GM18517 (cell line): ENCODE data around the gene SOX30.

Source experiments
- ATAC-seq: cut with Tn5 transposase; IDR thresholded peaks from one replicate; pipeline ENCODE4 v1.9.1; 2021; ENCODE audit warnings: mild to moderate bottlenecking, moderate library complexity; ENCODE audit not compliant: unreplicated experiment

Gene SOX30

GRCh38 chr5:157665467-157666070 is 13.3 kb upstream of the SOX30 start:
- no peak for ATAC-seq

DNA sequence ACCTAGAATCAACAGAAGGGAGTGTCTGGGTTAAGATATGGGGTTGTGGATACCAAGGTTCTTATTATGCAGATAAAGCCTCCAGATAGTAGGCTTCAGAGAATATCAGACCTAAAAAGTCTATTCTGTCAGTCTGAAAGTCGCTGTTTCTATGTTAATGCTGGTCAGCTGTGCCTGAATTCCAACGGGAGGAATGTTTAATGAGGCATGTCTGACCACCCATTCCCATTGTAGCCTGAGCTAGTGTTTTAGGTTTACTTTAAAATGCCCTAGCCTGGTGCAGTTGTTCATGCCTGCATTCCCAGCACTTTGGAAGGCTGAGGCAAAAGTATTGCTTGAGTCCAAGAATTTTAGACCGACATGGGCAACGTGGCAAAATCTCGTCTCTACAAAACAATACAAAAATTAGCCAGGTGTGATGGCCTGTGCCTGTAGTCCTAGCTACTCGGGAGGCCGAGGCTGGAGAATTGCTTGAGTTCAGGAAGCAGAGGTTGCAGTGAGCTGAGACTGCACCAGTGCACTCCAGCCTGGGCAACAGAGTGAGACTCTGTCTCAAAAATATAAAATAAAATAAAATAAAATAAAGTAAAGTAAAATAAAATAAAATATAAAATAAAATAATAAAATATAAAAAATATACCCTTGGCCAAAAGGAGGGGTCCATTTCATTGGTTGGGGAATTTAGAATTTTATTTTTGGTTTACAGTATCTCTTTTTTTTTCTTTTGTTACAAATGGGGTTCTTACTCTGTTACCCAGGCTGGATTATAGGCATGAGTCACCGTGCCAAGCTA is 7.8 kb upstream of the SOX30 start:
- ATAC-seq, result no peak

DNA sequence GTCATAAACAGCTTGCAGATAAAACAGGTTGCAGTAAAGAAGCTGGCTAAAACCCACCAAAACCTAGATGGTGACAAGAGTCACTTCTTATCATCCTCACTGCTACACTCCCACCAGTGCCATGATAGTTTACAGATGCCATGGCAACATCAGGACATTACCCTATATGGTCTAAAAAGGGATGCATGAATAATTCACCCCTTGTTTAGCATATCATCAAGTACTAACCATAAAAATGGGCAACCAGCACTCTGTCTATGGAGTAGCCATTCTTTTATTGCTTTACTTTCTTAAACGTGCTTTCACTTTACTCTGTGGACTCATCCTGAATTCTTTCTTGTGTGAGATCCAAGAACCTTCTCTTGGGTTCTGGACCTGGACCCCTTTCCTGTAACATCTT is 6.7 kb upstream of the SOX30 start:
- no peak for ATAC-seq

DNA sequence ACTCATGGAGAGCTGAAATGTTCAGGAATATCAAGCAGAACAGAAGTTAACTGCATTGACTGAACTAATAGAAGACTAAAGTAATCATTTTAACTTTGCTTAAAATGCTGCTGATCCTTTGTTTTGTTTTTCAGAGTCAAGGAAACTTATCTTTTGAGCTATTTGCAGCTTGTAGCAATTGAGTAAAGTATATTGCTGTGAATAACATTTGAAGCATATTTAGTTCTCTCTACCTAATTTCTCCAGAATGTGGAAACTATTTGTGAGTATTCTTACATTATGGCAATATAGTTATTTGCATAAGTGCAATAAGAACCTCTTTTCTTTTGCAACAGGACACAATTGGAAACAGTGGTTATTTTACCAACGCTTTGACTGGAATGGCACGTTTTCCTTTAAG is 5.3 kb upstream of the SOX30 start:
- no peak for ATAC-seq

DNA sequence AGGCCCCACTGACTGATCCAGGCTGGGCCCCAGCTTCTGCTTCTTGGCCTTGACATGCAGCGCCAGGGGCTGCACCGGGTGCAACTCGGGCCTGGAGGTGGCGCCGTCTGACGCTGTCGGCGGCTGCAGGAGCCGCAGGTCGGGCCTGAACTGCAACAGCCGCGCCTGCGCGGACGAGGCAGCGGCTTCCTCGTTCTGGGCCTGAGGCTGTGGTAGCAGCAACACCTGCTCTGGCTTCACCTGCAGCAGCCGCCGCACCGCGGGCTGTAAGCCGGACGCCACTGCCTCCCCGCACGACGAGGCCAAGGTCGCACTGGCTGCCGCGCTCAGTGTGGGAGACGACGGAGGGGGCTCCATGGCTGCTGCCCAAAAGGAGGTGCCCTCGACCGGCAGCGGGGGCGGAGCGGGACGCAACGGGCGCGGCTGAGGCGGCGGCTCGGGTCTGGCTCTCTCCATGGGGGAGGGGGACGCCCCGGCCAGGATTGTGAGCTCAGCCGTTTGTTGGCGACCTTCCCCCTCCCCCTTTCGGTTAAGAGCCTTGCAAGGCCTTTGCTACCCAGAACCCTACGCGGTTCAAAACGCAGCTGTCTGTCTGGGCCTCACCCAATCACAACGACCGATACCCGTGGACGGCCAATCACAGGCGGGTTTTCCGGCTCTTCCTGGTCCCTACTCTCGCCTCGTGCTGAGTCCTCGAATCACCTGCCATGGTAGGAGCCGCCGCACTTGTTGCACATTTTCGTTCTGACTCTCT is 438 bp downstream of the SOX30 start:
- ATAC-seq, result no peak

GRCh38 chr5:157650991-157651611 is 1.1 kb downstream of the SOX30 start:
- ATAC-seq, result no peak

GRCh38 chr5:157649101-157649500 is 3.1 kb downstream of the SOX30 start:
- no peak for ATAC-seq

DNA sequence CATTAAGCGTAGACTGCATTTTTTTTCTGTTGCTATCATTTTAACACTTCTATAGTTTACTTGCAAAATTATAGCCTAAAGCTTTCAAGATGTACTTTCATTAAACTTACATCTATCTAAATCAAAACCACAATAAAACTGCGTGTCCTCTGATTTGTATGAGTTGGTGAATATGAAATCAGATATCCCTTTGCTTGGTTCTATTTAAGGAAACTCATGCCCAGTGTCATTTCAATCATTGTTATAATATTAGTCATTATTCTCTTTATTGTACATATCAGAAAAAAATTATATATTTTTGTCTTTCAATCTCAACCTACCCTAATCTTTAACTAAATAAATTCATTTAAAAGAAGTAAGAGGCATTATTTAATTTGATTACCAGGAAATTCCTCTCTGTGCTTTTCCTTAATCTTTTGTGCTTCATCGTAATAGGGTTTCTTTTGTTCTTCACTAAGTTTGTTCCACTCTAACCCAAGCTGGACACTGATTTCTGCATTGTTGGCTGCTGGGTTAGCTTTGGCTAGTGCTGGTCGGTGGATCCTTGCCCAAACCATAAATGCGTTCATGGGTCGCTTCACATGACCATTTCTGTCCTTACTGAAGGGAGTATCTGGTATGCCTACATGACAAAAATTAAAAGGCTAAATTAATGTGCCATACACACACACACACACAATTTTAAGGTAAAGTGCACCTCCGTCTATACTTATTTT is 3.8 kb downstream of the SOX30 start:
- ATAC-seq, result no peak

DNA sequence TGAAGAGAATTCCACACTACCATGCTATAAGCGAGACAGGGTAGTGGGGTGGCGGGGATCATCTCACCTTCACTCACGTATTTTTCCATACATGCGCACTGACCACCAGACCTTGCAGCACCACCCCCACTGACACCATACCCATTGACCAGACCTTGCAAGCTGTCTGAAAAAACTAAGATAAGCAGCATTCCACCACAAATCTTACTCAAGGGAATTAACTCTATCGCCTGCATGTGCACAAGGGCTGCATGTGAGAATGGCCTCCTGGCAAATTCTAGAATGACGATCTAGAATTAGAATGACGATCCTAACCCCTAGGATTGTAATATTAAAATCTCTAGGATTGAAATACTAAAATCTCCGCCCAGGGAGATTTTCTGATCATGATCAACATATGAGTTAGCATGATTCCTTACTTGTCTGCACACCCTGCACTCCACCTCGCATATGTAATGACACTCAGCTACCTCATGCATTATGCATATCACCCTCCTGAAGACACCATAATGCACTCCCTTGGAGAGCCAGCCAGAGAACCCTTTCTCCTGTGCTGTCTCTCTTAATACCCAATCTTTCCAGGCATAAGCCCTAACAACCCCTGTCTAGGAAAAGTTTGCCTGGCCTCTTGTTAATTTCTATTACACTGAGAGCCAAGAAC is 11.7 kb downstream of the SOX30 start:
- ATAC-seq, result no peak

GRCh38 chr5:157630341-157630740 is 21.9 kb downstream of the SOX30 start:
- ATAC-seq, result no peak

- no peak for ATAC-seq
Observed at GRCh38 chr5:157626831-157627230, 25.4 kb downstream of the SOX30 start.

- ATAC-seq, result no peak
Observed at GRCh38 chr5:157624144-157624543, 28.1 kb downstream of the SOX30 start.

DNA sequence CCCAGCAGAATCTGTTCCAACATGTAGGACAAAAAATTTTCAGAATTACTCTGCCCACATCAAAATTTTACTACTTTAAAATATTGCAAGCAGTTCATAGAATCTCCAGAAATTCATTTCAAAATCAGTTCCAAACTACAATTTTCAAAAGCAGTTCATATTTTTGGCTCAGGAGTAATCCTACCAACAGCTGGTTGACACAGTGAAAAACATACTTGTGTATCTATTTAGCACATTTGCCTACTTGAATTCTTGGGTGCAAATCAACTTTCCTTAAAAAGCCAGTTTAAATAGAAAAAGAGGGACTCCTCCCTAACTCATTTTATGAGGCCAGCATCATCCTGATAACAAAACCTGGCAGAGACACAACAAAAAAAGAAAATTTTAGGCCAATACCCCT is 31.5 kb downstream of the SOX30 start:
- ATAC-seq, result no peak

- no peak for ATAC-seq
Observed at GRCh38 chr5:157618191-157618765, 34.0 kb downstream of the SOX30 start.

GRCh38 chr5:157616785-157617184 is 35.5 kb downstream of the SOX30 start:
- ATAC-seq, result no peak

DNA sequence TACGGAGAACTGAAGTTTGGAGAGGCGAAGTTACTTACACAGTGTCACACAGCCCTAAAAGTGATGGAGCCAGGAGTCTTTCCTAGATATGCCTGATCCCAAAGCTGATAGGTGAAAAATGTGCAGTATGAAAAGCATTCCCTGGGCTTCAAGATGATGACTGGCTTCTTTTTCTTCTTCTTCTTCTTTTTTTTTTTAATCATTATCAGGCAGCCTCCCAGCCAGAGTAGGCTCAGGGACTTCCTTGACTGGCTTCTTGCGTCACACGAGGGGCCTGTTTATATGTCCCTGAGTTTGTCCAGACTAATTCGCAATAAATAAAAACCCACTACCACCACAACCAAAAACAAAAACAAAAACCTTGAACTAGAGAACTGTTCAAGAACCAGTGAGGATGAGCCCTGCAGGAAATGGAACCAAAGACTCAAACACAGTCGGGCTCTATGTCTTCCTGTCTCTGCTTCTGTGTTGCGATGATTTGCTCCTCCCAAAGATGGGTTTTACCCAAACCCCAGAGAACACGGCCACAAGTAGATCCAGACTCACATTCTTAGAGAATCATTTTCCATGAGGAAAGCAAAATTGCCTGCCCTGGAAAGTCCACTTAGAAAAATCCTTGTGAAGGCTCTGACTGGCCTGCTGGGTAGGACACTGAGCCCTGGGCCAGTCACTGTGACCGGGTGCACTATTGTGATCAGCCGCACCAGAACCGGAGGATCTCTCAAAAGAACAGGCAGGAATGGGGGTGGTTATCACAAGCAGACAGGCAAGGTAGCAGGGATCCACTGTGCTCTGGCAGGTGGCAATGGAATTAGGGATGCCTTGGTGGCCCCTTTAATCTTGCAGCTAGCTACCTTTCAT is 38.6 kb downstream of the SOX30 start:
- ATAC-seq, result no peak

- no peak for ATAC-seq
Observed at GRCh38 chr5:157612581-157612980, 39.7 kb downstream of the SOX30 start.

DNA sequence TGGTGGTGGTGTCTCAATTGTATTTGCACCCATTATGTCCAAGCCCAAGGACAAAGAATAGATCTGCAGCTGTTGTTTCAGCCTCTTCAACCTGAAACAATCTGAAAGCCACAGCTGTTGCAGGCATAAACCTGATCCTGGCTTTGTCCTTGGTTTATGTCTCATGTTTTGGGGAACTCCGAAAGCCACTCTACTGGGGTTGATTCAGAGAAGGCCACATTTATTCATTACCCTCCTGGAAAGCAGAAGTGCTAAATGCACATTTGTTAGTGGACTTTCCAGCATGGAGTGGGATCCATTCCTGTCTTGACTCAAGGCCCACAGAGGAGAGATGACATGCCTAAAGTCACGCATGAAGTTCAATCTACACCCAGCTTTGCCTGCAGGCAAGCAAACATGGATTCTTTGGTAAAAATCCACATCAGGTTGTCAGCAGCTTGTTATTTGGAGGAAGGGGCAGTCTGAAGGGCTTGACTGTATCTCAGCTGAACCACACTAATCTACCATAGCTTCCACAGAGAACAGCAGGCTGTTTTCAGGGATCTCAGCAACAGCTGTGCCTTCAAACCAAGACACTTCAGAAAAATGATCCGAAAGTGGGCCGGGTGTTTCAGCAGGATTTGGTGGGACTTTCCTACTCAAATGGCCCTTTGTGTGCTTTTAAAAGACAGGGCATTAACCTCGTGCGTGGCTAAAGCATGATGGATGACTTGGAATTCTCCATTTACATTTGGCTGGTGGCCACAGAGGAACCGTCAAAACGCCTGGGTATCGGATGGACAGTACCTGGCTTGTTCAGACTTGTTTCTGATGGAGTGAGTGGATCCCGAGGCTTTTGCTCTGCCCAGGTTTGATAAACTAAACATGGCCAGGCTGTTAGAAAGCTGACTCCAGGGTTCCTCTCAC is 40.4 kb downstream of the SOX30 start:
- no peak for ATAC-seq
